EH (cell line): ENCODE data around the gene RBL2.
"Not testable (repeated sequence)": the region's sequence is repeated elsewhere in the genome, so short reads cannot be mapped to it uniquely, and the experiment has no call there.

Source experiments
- DNase-seq: peaks from one replicate; pipeline ENCODE4 v3.0.0-alpha.2; 2015; ENCODE audit warnings: low read depth

RBL2 gene

GRCh38 chr16:53537626-53538025 lies 103.4 kb downstream of the RBL2 start:
- no peak for DNase-seq

GRCh38 chr16:53539346-53539745 lies 105.1 kb downstream of the RBL2 start:
- DNase-seq, result not testable (repeated sequence)

GRCh38 chr16:53539759-53540718 lies 105.8 kb downstream of the RBL2 start:
- not testable (repeated sequence) for DNase-seq
